Measurements from ENCODE around the gene SLC35C1.

Gene SLC35C1

DNA sequence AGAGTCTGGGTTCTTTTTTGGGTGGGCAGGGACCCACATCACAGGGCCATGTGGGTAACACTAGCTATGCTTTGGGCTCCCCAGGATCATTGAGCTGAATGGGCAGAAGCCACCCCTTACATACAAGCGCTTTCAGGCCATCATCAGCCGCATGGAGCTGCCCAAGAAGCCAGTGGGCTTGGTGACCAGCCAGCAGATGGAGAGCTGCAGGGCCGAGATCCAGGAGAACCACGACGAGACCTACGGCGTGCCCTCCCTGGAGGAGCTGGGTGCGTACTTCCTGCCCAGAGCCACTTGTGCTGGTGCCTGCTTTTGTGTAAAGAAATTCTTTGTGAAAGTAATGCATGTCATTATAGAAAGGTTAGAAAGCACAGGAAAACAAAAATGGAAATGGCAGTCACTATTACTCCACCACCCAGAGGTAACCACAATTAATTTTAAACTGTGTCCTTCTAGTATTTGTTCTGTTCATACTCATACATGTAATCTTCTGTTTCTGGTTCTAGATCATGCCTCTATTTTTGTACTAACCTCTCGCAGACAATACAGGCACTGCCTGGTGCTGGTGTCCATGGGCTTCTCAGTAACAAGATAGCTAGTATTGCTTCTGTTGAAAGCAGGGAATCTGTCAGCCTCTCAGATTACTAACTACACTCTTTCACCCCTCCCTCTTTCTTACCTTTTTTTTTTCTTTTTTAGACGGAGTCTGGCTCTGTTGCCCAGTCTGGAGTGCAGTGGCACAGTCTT, 56.0 kb downstream of the SLC35C1 start:
- Histone ChIP-seq H3K9ac (ENCODE audit: insufficient read length, low read depth) (no peak overlapping the region), H3K4me1 (ENCODE audit: insufficient read depth, insufficient read length) (peaks cover 19% of the 10 kb centered on the region), H3K27me3 (ENCODE audit: insufficient read depth, insufficient read length) (no peaks in the 10 kb centered on the region), H3K4me3 (ENCODE audit: insufficient read length, low read depth) (no peak overlapping the region), H3K36me3 (ENCODE audit: insufficient read depth, insufficient read length, low read length) (peaks cover 74% of the 10 kb centered on the region), H3K9me3 (ENCODE audit: insufficient read depth, low read length) (no peaks in the 10 kb centered on the region)
- TF ChIP-seq YY1 (IDR thresholded peaks at IDR 0.05; ENCODE audit: insufficient read depth, insufficient read length) (no peak), SUZ12 (IDR thresholded peaks at IDR 0.05; ENCODE audit: extremely low read depth, insufficient read depth, insufficient read length) (no peak), ZNF274 (IDR thresholded peaks at IDR 0.05; ENCODE audit: low read depth, low read length) (no peak)
- DNase-seq (ENCODE audit: low read depth, low spot score), result no peak

Measured in NT2/D1 (cell line).